ENCODE data around the gene SYNGR3. TPM values are rescaled to one million over a fixed set of nuclear protein-coding genes. Genes with fewer than 3 reads are reported as not detected.

SYNGR3 gene
- total and polyA plus RNA-seq, 2 of the 13 experiments (the other 11 are each of a cell fraction or from before 2014, with no cell fraction given) = 0.97 to 5.7 TPM

- TF ChIP-seq SRSF9 (IDR thresholded peaks at IDR 0.05; ENCODE audit: borderline replicate concordance, insufficient read depth, low read depth, low read length, poor library complexity, severe bottlenecking) (no peak), ELK4 (CRISPR knock-in tag; IDR thresholded peaks at IDR 0.05; ENCODE audit: borderline replicate concordance) (no peak), ZIK1 (CRISPR knock-in tag; IDR thresholded peaks at IDR 0.05; ENCODE audit: borderline replicate concordance, low read depth) (peak; percentile 49; the same call in 1 of the 2 replicates), AHDC1 (CRISPR knock-in tag; IDR thresholded peaks at IDR 0.05; ENCODE audit: borderline replicate concordance) (peak; percentile 36; the same call in 1 of the 2 replicates), TCF7 (IDR thresholded peaks at IDR 0.05; ENCODE audit: low read depth) (no peak), ARID2 (CRISPR knock-in tag; IDR thresholded peaks at IDR 0.05; ENCODE audit: borderline replicate concordance) (no peak), MXI1 (IDR thresholded peaks at IDR 0.05; ENCODE audit: borderline replicate concordance, low read depth, low read length) (peak; percentile 85; the same call in 2 of the 3 replicates), ZNF557 (CRISPR knock-in tag; IDR thresholded peaks at IDR 0.05) (peak; percentile 57; the same call in 1 of the 2 replicates), WIZ (CRISPR knock-in tag; IDR thresholded peaks at IDR 0.05) (no peak), HOXA3 (CRISPR knock-in tag; IDR thresholded peaks at IDR 0.05) (peak; percentile 61), ZNF556 (CRISPR knock-in tag; IDR thresholded peaks at IDR 0.05; ENCODE audit: borderline replicate concordance) (no peak), ZMYM2 (CRISPR knock-in tag; IDR thresholded peaks at IDR 0.05) (no peak), CAMTA2 (CRISPR knock-in tag; IDR thresholded peaks at IDR 0.05; ENCODE audit: borderline replicate concordance) (no peak), TEAD3 (CRISPR knock-in tag; optimal IDR thresholded peaks at IDR 0.05; ENCODE audit: borderline replicate concordance) (peak; percentile 5), EP300 (IDR thresholded peaks at IDR 0.05; ENCODE audit: low read depth in 2 of 2, low read length in 2 of 2) (peak in 1 of 2 experiments; percentile 26; a peak in 1 of 4 replicates), EP300 (CRISPR knock-in tag; IDR thresholded peaks at IDR 0.05; ENCODE audit: borderline replicate concordance) (no peak; the same call in 1 of the 2 replicates), ZBTB2 (CRISPR knock-in tag; IDR thresholded peaks at IDR 0.05; ENCODE audit: low read depth) (peak; percentile 73), TOPORS (CRISPR knock-in tag; IDR thresholded peaks at IDR 0.05) (no peak; the same call in 1 of the 2 replicates), ZFP36L1 (CRISPR knock-in tag; IDR thresholded peaks at IDR 0.05) (peak; percentile 65; the same call in 1 of the 2 replicates), HMGA1 (CRISPR knock-in tag; conservative IDR thresholded peaks at IDR 0.05) (no peak), ZNF34 (CRISPR knock-in tag; IDR thresholded peaks at IDR 0.05; ENCODE audit: borderline replicate concordance) (no peak)
These were observed 25.0 kb upstream of the SYNGR3 start, which contains the start of gene RPS2 (continued) for GRCh38 chr16:1964506-1965395.

Data from HepG2 (cell line).